Smooth muscle cell (in vitro differentiated cells): ENCODE results near the gene CST4. TPM values are rescaled to one million over a fixed set of nuclear protein-coding genes. Genes with fewer than 3 reads are reported as not detected.

ENCODE experiments used
- DNase-seq: peaks from one replicate; lab custom pipeline; 2025; ENCODE audit not compliant: unreplicated experiment; lab: John Stamatoyannopoulos, UW
- H2AFZ ChIP-seq: fragments of 200-600 bp; sonication (generic); 2 replicates; pipeline ENCODE4 v1.6.0; 2016; ENCODE audit warnings: antibody characterized with exemption, low read depth, mild to moderate bottlenecking
- H3F3A ChIP-seq: fragments of 200-600 bp; sonication (generic); 2 replicates; pipeline ENCODE4 v1.6.0; 2017; ENCODE audit warnings: antibody characterized with exemption, low read depth
- H3K27ac ChIP-seq: fragments of 200-600 bp; sonication (generic); 2 replicates; pipeline ENCODE4 v1.5.1; 2016; ENCODE audit warnings: low read depth, mild to moderate bottlenecking
- H3K27me3 ChIP-seq: fragments of 200-600 bp; sonication (generic); 2 replicates; pipeline ENCODE4 v1.6.1; 2016; ENCODE audit warnings: low read depth, mild to moderate bottlenecking
- H3K36me3 ChIP-seq: fragments of 200-600 bp; sonication (generic); 2 replicates; pipeline ENCODE4 v1.5.1; 2016; ENCODE audit warnings: low read depth
- H3K4me1 ChIP-seq: fragments of 200-600 bp; sonication (generic); 2 replicates; pipeline ENCODE4 v1.5.1; 2016; ENCODE audit warnings: low read depth
- H3K4me2 ChIP-seq: fragments of 200-600 bp; sonication (generic); 2 replicates; pipeline ENCODE4 v1.6.0; 2016; ENCODE audit warnings: mild to moderate bottlenecking
- H3K4me3 ChIP-seq: fragments of 200-600 bp; sonication (generic); 2 replicates; pipeline ENCODE4 v1.5.1; 2016; ENCODE audit warnings: mild to moderate bottlenecking
- H3K79me2 ChIP-seq: fragments of 200-600 bp; sonication (generic); 2 replicates; pipeline ENCODE4 v1.6.0; 2016; ENCODE audit warnings: low read depth, mild to moderate bottlenecking
- H3K9ac ChIP-seq: fragments of 200-600 bp; sonication (generic); 2 replicates; pipeline ENCODE4 v1.6.0; 2016; ENCODE audit warnings: low read depth
- H3K9me3 ChIP-seq: fragments of 200-600 bp; sonication (generic); replicated peaks from 2 replicates; pipeline ENCODE4 v1.5.1; 2016; ENCODE audit warnings: low read depth
- H4K20me1 ChIP-seq: fragments of 200-600 bp; sonication (generic); 2 replicates; pipeline ENCODE4 v1.6.0; 2016; ENCODE audit warnings: low read depth
- CTCF ChIP-seq: fragments of 200-600 bp; sonication (generic); IDR thresholded peaks from 2 replicates; pipeline ENCODE4 v1.5.1; 2017; ENCODE audit warnings: borderline replicate concordance, mild to moderate bottlenecking, antibody characterized with exemption; ENCODE audit not compliant: insufficient read depth, poor library complexity, severe bottlenecking
- WGBS: methylation state at CpG from one replicate; pipeline ENCODE4 v1.1.7; 2016; ENCODE audit warnings: low lambda C conversion rate; 5-methylcytosine and 5-hydroxymethylcytosine counted together
- polyA plus RNA-seq: library from polyadenylated mRNA; unstranded; fragments of >200 nt; fragmentation: Nextera tagmentation; extraction: Ambion mirVana; gene quantifications from 2 replicates; pipeline ENCODE4 v1.2.1, GENCODE V29; 2016
- total RNA-seq: library from RNA; depleted of rRNA; stranded (reverse); fragments of >200 nt; gene quantifications from 2 replicates; pipeline ENCODE4 v1.2.3, GENCODE V29; 2014

The CST4 gene
- total and polyA plus RNA-seq, 2 experiments from 2014 or later = not detected

DNA sequence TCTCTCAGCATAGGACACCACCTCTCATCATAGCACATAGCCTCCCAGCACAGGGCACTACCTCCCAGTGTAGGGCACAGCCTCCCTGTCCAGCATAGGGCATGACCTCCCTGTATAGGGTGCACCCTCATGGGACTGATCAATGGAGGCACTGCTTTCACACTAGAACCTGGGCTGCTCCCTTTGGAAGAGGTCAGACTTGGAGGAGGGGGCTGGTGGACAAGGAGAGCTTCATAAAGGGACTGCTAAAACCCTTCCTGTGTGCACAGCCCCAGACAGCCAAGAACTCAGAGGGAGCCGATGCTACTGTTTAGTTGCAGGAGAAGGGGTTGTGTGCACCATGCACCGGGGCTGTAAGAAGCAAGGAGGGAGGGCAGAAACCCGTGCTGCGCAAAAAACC lies 21.9 kb upstream of the CST4 start:
- 87% methylated on average over 4 of the region's 4 CpGs for WGBS

DNA sequence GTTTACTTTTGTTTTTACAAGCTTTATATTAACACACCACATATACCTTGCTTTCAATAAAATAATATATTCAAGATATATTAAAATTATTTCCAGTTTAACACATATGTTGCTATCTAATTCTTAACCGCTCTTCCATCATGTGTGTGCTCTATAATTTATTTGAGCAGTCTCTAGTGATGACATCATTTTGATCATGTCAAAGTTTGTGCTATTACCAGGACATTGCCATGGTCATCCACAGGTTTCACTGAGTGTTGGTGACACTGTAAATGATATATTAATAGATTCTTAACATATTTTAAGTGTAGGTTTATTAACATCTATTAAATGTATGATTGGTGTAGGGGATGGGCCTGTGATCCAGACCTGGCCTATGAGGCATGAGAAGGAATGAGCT lies 17.1 kb upstream of the CST4 start:
- Histone ChIP-seq H3K27ac (no peak overlapping the region), H4K20me1 (no peaks in the 10 kb centered on the region), H2AFZ (no peak overlapping the region), H3K9me3 (no peaks in the 10 kb centered on the region), H3K9ac (no peak overlapping the region), H3F3A (no peaks in the 10 kb centered on the region), H3K4me3 (no peak overlapping the region), H3K4me2 (no peak overlapping the region), H3K27me3 (no peaks in the 10 kb centered on the region), H3K36me3 (no peaks in the 10 kb centered on the region), H3K79me2 (no peaks in the 10 kb centered on the region), H3K4me1 (no peaks in the 10 kb centered on the region)
- DNase-seq = no peak
- TF ChIP-seq CTCF = no peak
- WGBS = 90% methylated on average over 1 of the region's 1 CpG

More for the DNA sequence above, 21.9 kb upstream of the CST4 start:
- H3K27me3 ChIP-seq = no peaks in the 10 kb centered on the region
- H3K27ac ChIP-seq = no peak overlapping the region
- H3K9ac ChIP-seq = no peak overlapping the region
- H3K4me3 ChIP-seq = no peak overlapping the region
- DNase-seq = no peak
- no peaks in the 10 kb centered on the region for H3F3A ChIP-seq
- no peaks in the 10 kb centered on the region for H3K36me3 ChIP-seq
- no peaks in the 10 kb centered on the region for H3K4me1 ChIP-seq
- no peak overlapping the region for H3K4me2 ChIP-seq
- H4K20me1 ChIP-seq = no peaks in the 10 kb centered on the region
- no peak for TF ChIP-seq CTCF
- H3K79me2 ChIP-seq = no peaks in the 10 kb centered on the region
- no peaks in the 10 kb centered on the region for H3K9me3 ChIP-seq
- H2AFZ ChIP-seq = no peak overlapping the region

DNA sequence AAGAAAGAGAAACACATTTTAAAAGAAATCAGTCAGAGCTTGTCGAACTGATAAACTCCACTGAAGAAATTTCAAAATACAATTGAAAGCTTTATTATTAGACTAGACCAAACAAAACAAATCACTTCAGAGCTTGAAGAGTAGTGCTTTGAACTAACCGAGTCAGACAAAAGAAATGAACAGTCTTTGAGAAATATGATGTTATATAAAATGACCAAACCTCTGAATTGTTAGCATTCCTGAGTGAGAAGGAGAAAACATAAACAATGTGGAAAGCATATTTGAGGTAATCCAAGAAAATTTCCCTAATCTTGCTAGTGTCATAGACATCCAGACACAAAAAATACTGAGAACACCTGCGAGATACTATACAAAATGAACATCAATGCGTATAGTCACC lies 13.2 kb upstream of the CST4 start:
- H3K9ac ChIP-seq = no peak overlapping the region
- no peak overlapping the region for H3K27ac ChIP-seq
- no peak for TF ChIP-seq CTCF
- H3K4me3 ChIP-seq = no peak overlapping the region
- H3K36me3 ChIP-seq = no peaks in the 10 kb centered on the region
- H4K20me1 ChIP-seq = no peaks in the 10 kb centered on the region
- WGBS = 86% methylated on average over 4 of the region's 4 CpGs
- H3K4me2 ChIP-seq = no peak overlapping the region
- H2AFZ ChIP-seq = no peak overlapping the region
- no peaks in the 10 kb centered on the region for H3K79me2 ChIP-seq
- H3K4me1 ChIP-seq = no peaks in the 10 kb centered on the region
- H3K27me3 ChIP-seq = no peaks in the 10 kb centered on the region
- H3K9me3 ChIP-seq = no peaks in the 10 kb centered on the region
- no peaks in the 10 kb centered on the region for H3F3A ChIP-seq
- DNase-seq = no peak

- no peaks in the 10 kb centered on the region for H3K79me2 ChIP-seq
- WGBS = 100% methylated on average over 3 of the region's 3 CpGs
Measured at GRCh38 chr20:23700931-23701330, 12.1 kb upstream of the CST4 start.

More at GRCh38 chr20:23700931-23701330, 12.1 kb upstream of the CST4 start:
- Histone ChIP-seq H3K4me2 (no peak overlapping the region), H3K27me3 (no peaks in the 10 kb centered on the region), H3F3A (no peaks in the 10 kb centered on the region), H3K36me3 (no peaks in the 10 kb centered on the region), H3K9ac (no peak overlapping the region), H3K4me1 (no peaks in the 10 kb centered on the region), H3K27ac (no peak overlapping the region), H3K9me3 (no peaks in the 10 kb centered on the region), H3K4me3 (no peak overlapping the region), H2AFZ (no peak overlapping the region), H4K20me1 (no peaks in the 10 kb centered on the region)
- no peak for TF ChIP-seq CTCF
- DNase-seq = no peak
